ENCODE measurements around the gene RBM28. TPM values are rescaled to one million over a fixed set of nuclear protein-coding genes. Genes with fewer than 3 reads are reported as not detected.
A peak's percentile ranks its signal among the peaks of the same experiment; 100 is the strongest.

Gene RBM28
- polyA plus RNA-seq, 3 donors, result 44.7 to 60.6 (median 54.0) TPM

DNA sequence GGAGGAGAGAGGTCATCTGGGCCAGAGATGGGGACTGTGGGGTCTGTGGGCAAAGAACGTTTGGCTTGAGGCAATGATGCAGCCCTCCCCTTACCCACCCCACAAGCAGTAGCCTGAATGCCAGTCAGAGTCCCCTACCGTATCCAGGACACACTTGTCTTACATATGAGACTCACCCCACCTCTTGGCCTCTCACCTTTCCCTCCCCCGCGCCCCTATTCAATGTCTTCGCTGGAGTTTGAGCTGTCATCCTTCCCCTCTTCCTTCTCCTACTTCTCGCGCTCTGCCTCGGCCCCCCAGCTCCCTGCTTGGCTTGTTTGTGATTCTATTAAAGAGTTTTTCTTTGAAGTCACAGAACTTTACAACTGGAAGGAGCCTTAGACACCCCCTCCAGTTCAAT is 8.9 kb upstream of the RBM28 start:
- DNase-seq, result no peak

DNA sequence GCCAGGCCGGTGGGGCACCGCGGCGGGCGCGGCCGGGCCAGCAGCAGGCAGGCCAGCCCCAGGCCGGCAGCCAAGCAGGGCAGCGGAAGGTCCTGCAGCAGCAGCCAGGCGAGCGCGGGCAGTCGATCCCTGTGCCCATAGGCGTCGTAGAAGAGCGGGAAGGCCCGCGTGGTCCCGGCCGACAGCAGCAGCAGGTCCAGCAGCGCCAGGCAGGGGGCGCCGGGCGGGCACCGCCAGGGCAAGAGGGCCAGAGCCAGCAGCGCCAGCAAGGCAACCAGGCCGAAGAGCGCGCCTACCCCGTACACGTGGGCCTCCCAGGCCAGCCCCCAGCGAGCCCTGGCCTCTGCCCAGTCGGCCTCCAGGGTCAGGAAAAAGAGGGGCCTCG is 8.4 kb upstream of the RBM28 start:
- peak; percentile 61 for DNase-seq

DNA sequence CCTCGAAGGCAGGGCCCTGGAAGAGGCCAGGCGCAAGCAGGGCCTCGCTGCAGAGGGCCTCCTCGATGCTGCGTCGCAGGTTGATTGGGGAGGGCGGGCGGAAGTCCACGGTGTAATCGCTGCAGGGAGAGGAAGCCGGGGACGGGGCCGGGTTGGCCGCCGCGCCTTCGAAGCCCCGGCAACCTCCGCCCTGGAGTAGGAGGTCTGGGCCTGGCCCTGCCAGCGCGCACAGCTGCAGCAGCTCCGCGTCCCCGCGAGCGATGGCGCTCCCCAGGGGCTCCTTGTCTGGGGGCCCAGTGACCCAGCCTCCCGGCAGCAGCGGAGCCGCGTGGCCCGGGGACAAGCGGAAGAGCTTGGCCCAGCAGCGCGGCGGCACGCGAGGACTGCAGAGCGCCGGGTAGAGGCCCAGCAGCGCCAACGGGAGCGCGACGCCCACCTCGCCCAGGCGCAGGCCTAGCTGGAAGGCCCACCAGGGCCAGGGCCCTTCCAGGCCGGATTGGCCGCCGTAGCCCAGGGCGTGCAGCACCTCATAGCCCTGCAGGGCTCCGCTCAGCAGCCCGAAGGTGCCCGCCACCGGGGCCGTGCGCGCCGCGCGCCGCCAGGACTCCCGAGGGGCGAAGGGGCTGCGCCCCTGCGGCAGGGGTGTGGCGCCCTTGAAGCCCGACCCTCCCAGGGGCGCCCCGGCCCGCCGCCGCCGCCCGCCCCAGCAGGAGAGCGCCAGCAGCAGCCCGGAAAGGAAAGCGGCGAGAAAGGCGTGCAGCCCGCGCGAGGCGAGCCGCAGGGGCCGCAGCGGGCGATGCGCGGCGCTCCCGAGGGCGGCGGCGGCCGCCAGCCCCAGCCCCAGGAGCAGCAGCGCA is 7.8 kb upstream of the RBM28 start:
- no peak for DNase-seq

DNA sequence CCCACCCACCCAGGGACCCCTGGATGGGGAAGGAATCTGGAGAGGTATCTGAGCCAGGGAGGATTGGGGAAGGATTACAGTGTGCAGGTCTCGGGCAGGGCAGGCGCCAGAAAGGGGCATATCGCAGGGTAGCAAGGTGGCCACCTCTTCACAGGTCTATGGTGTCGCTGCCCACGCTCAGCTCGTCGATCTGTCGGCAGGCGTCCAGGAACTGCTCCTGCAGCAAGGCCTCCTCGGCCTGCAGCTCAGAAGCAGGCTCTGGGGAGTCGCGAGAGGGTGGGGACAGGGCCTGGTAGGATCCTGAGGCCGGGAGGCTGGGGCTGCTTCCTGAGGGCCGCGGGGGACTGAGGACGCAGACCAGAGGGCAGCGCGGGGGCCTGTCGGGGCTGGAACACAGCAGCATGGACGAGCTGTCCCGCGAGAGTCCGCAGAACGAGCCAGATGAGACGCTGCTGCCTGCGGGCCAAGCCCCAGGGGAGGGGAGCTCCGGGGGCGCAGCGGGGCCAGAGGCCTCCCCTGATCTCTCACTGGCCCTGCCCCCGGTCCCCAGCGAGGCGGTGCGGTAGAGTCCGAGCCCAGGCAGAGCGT is 7.1 kb upstream of the RBM28 start:
- DNase-seq, result no peak

DNA sequence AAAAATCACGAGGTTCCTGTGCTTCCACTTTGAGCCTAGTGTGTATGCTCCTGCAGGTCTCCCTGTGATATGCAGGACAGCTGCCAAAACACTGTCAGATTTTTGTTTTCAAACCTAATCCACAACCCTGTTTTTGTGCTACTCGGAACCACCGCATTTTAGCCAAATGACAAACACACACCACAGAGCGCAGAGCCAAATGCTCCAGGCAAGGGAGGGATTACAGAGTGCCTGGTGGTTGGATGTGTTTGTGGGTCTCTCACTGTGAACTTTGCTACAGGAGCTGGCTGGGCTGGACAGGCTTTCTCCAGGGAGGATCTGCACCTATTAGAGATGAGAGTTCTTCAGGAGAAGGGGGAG is 5.7 kb upstream of the RBM28 start:
- no peak for DNase-seq

DNA sequence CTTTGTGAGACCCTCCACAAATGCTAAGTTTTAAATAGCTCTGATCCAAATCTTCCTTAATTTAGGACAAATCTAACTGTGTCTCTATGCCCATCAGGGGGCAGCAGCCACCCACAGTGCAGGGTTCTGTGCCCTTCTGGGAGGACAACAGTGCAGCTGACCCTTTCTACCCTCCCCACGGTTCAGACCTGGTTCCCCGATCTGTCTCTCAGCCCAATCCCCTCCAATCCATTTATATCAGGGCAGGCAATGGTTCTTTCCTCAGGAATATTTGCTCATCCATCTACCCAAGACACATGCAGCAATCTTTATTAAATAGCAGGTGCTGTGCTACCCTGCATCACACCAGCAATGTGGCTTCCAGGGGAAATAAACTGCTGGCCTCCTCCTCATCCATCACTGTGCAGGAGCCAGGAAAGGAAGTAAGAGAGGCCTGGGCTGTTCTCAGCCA is 4.0 kb upstream of the RBM28 start:
- no peak for DNase-seq

DNA sequence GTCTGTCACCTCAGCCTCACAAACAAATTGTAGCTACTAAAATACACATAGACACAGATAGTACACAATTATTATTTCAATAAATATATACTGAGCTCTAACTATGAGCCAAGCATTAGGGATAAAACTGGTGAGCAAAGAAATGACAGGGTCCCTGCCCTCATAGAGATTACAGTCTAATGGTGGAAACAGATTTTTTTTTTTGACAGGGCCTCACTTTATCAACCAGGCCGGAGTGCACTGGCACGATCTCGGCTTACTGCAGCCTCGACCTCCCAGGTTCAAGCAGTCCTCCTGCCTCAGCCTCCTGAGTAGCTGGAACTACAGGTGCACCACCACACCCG is 695 bp upstream of the RBM28 start:
- DNase-seq, result no peak

DNA sequence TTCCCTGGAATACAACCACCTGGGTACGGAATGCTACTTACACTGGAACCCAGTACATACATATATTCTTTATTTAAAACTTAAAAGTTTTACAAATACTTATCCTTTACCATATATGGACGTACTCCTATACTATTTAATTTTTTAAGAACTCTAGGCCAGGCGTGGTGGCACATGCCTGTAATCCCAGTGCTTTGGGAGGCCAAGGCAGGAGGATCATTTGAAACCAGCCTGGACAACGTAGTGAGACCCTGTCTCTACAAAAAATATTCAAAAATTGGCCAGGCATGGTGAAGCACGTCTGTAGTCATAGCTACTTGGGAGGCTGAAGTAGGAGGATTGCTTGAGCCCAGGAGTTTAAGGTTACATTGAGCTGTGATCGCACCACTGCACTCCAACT is 2.0 kb downstream of the RBM28 start:
- DNase-seq, result no peak

DNA sequence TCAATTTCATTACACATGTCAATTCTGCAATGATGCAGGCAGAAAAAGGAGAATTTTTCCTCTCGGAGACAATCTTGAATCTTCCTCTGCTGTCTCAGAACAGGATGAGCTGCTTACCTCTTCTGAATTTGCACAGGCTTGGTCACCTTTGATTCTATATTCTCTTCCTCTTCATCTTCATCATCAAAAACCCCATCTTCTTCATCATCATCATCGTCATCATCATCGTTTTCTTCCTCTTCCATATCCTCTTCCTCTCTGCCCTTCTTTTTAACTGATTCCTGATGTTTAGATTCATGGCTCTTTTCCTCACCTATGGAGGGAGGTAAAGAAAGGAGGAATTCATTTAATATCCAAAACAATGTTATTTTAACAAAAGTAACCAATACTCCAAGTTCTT is 8.0 kb downstream of the RBM28 start:
- DNase-seq, result no peak

DNA sequence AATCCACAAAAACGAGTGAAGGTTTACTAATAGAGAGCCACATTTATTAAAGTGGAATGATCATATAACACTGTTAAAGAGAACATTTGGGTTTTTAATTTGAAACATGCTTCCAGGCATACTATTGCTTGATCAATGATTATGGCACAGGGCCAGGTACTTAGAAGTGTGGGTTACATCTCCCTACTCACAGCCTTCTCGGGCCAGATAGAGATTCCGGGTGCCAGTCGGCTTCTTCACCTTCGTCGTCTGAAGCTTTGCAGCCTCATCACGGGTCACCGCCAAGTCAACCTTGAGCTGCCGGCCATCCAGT is 19.4 kb downstream of the RBM28 start:
- no peak for DNase-seq

DNA sequence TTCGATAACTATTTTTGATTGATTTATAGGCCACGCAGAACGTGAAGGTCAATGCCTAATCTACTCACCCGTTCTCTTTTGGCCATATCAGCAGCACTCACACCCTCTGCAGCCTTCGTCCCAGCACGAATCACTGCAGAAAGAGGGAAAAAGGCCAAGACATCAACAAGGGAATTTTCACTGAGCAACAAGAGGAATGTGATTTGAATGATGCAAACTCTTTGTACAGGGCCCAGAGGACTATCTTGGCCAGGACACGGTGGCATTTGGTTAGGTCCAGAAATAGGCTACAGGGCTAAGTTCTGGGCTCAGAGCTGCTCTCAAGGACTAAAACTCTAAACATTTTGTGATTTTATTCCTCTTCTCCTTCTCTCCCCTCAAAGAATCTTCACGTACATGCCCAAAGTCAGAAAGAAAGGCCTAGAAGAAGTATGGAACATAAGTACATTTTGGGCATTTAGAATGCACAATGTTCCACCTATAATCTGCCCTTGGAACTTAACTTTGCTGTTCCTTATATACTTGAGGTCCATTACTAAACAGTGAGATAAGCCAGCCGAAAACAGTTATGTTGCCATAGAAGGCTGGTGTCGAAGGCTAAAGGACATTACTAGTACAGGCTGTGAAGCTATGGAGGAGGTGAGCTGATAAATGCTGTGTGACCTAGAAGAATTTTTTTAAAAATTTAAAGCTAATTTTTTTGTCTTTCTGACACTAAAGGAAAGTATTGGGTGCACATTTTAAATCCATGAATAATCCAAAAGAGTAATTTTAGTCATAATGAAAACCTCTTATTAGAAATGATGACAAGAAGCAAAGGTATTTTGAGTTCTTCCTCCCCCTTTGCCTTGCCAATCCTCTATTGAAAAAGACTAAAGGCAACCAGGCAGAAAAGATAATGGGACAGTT is 20.0 kb downstream of the RBM28 start:
- DNase-seq, result no peak

DNA sequence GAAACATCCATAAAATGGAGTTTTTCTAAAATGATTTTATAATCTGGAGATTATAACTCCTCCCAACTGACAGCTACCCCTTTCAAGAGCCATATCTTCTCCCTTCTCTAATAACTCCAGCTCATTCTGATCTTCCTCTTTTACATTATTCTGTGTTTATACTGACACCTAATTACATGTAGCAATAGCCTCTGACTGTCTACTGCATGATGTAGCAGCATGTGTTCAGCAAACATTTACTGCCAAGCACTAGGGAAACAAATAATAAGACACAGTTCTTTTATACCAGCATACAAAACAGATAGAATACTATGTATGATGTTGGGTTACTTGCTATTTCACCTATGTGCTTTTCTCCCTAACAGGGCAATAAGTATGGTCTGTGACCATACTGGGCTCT is 20.7 kb downstream of the RBM28 start:
- no peak for DNase-seq

DNA sequence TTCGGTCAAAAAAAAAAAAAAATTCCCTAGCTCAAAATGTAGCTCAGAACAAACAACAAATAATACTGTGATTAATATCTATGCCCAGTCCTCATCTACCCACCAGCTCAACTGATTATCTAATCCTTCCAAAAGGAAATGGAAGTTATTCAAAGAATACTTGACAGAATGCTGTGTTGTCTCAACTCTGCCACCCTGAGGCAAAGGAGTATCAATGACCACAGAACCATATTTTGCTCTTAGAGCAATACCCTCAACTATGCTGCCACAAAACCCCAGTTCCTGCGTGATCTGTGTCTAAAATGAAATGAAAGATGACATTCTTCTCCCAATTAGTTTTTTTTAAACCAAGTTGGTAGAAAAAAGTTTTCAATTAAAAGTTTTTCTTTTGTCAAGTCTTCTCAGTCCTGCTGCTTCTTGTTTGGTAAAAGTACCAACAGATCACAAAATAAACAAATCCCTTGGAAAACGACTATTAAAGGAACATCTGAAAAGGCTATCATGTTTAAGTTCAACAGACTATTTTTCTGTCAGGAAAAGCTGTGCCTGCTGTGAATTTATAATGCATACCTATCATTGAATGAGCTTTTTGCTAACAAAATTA is 21.6 kb downstream of the RBM28 start:
- peak; percentile 12 for DNase-seq

DNA sequence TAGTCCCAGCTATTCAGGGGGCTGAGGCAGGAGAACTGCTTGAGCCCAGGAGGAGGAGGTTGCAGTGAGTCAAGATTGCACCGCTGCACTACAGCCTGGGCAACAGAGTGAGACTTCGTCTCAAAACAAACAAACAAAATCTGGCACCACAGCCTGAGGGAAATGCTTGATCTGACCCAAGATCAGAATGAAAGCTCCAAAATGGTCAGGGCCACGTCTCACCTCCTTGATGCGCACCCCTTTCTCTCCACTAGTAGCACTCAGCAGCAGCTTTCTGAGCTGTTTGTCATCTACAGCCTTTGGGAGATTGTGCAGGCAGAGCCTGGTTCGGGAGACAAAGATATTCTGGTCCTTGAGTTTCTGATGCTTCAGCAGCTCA is 22.7 kb downstream of the RBM28 start:
- DNase-seq, result no peak

DNA sequence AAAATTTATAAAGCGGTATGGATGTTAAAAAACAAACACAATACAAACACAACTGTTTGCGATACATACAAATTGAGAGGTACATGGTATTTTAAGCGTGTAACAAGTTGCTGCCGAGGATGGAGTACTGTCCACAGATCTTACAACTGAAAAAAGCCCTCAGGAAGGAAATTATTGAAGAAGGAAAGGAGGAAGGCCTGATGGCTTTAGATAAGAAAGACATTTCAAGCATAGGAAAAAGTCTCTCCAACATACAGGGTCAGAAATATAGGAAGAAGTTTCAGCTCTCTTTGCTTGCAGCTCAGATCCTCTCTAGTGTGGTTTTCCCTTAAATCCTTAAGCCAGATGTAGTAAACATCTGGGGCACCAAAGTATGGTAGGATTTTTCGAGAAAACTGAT is 25.0 kb downstream of the RBM28 start:
- DNase-seq, result no peak

DNA sequence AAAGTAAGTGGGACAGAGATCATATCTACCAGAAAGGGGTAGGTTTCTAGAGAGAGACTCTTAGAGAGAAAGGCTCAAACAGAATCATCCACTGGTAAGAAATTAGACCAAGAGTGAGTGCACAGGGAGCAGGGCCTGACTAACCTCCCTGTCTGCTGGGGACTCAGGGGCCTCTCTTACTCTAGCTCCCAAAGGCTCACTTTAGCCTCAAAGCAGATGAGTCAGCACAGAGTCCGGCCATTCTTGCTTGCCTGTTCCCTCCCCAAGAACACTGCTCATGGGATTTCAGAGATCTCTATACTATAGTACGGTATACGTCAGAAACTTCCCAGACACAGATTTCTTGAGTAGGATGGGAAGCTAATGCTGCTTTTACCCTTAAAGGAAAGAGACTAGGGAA is 32.7 kb downstream of the RBM28 start:
- DNase-seq, result no peak

DNA sequence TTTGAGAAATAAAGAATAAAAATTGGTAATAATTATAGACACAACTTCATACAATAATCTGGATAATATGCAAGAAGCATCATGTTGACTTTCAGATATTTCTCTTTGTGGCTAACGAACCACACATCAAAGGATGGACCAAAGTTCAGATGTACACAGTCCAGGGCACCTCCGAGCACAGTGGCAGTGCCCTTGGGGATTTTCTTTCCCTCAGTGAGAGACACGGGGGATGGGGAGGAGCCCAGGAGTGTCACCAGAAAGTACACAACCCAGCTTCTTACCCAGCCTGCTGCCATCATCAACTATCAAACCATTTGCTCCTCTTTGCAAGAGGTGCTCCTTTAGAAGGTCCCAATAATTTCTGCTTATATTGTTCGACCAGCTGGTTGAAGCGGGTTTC is 33.2 kb downstream of the RBM28 start:
- no peak for DNase-seq

DNA sequence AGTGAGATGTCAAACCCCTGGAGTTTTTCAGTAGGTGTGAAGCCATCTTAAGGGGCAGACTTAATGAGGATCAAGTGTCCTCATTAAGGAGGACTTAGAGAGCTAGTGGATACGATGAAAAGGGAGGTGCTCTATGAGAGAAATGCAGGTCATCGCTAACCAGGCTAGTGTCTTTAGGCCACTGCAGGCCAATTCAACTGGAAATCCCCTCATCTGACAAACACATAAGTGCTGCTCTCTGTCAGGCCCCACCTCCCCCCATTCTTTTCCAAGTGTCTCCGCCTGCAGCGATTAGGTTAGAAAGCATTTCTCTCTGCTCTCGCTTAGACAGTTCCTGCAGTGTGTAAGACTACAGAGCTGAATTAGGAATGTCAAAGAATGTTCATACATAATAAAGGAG is 33.7 kb downstream of the RBM28 start:
- no peak for DNase-seq

DNA sequence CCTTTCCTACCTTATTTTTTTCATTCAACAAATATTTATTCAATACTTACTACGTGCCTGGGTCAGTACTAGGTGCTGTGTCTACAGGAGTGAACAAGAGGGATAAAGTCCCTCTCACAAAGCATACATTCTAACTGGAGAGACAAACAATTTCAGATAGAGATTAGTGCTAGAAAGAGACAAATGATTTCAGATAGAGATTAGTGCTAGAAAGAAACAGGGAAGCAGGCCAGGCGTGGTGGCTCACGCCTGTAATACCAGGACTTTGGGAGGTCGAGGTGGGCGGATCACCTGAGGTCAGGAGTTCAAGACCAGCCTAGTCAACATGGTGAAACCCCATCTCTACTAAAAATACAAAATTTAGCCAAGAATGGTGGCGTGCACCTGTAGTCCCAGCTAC is 34.6 kb downstream of the RBM28 start:
- no peak for DNase-seq

DNA sequence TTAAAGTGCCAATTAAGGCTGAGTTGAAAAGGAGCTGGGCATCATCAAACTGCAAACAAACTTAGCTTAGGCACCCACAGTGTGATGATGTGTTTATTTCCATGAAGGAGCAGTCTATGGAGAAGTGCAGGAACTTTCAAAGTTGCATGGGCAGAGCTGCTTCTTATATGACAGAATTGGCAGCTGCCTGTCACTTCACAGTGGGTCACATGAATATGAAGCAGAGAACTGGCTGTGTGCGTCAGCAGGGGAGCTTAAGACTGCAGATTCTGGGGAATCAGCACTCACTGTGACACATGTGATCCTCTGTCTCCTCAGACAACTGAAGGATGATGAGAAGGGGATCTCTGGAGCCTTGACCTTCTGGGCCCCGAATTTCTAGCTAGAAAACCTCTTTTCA is 36.6 kb downstream of the RBM28 start:
- DNase-seq, result no peak

DNA sequence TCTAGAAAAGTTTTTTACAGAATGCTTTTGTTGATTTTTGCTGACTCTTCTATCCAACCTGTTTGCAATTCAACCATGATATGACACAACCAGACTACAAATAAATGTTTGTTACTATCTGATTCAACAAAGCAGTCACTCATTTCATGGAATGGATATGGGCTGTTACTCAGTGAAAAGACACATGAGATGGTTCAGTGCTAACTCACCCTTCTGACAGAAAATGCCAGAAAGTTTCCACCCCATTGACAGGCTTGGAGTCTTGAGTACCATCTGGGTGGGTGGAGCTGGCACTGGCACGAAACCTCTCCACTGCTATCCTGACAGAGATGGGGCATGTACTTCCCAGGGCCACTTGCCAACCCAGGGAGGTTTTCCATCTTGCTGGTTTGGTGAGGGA is 39.5 kb downstream of the RBM28 start:
- DNase-seq, result no peak

DNA sequence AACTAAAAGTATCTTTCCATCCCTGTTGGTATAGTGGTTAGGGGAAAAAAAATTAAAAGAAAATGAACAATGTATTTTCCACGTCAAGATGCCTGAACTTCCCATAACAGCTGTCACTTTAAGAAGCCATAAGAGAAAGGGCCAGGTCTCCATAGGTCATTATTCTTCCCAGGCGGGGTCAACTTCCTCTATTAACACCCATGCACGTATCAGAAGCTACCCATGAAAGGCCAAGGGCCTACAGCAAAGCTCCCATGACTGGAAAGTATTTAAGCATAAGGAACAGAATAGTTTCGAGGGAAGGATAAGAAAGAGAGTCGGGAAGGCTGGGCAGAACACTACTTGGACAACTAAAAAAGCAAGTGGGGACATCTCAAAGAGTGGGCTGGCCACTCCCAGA is 40.1 kb downstream of the RBM28 start:
- no peak for DNase-seq

DNA sequence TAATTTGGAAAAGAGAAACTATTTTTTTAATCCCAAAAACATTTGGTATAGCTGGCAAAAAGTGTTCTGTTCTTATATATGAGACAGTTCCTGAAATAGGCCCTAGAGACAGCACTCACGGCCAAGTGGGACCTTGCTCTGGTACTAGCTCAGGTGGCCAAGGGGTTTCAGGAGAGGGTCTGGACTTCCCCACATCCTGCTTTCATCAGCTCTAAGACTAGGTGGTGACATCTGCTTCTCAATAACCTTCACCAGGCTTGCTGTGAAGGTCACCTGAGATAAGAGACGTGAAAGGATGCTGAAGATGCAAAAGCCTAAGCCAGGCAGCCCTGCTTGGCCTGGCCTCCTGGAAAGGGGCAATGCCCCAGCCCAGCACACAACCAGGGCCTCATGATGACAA is 40.6 kb downstream of the RBM28 start:
- DNase-seq, result no peak
